Measurements from ENCODE around the gene ZNF837. TPM values are rescaled to one million over a fixed set of nuclear protein-coding genes. Genes with fewer than 3 reads are reported as not detected.

ZNF837 gene
- total and polyA plus RNA-seq, 2 of the 13 experiments (the other 11 are each of a cell fraction or from before 2014, with no cell fraction given): 0.29 to 1.3 TPM

GRCh38 chr19:58386576-58387337 lies 5.9 kb upstream of the ZNF837 start, which contains the start of gene RPS5 (continued):
- TF ChIP-seq TFE3 (CRISPR knock-in tag; IDR thresholded peaks at IDR 0.05) (peak; percentile 55; the same call in 1 of the 2 replicates), CHD4 (IDR thresholded peaks at IDR 0.05; ENCODE audit: borderline replicate concordance, low read length) (no peak), PCBP1 (IDR thresholded peaks at IDR 0.05; ENCODE audit: borderline replicate concordance, low read depth, low read length) (0 out of 2 replicates have a peak, but pooled peaks have one; percentile 56), MLX (CRISPR knock-in tag; IDR thresholded peaks at IDR 0.05) (no peak), IRF9 (CRISPR knock-in tag; IDR thresholded peaks at IDR 0.05; ENCODE audit: borderline replicate concordance) (peak; percentile 82; the same call in 1 of the 2 replicates), ZNF766 (CRISPR knock-in tag; IDR thresholded peaks at IDR 0.05; ENCODE audit: borderline replicate concordance) (peak; percentile 54; the same call in 1 of the 2 replicates), ZNF34 (CRISPR knock-in tag; IDR thresholded peaks at IDR 0.05; ENCODE audit: borderline replicate concordance) (peak; percentile 87), E2F1 (CRISPR knock-in tag; IDR thresholded peaks at IDR 0.05) (peak; percentile 60; the same call in 1 of the 2 replicates), ZMYM2 (CRISPR knock-in tag; IDR thresholded peaks at IDR 0.05) (peak; percentile 32; the same call in 1 of the 2 replicates), POLR2A (IDR thresholded peaks at IDR 0.05; ENCODE audit: insufficient read depth in 1 of 2, low read depth in 2 of 2, low read length in 2 of 2) (peak; percentile 85 to 98), BCLAF1 (IDR thresholded peaks at IDR 0.05) (no peak), PAF1 (CRISPR knock-in tag; IDR thresholded peaks at IDR 0.05) (no peak), DNMT3B (CRISPR knock-in tag; conservative IDR thresholded peaks at IDR 0.05) (peak; percentile 32)
